Measurements from ENCODE around the gene FOXP1. TPM values are rescaled to one million over a fixed set of nuclear protein-coding genes. Genes with fewer than 3 reads are reported as not detected.

FOXP1 gene
- total and polyA plus RNA-seq, 2 of the 8 experiments (the other 6 are each of a cell fraction or from before 2014, with no cell fraction given): 13.9 to 25.4 TPM

GRCh38 chr3:71580636-71581456 is 2.7 kb downstream of the FOXP1 start:
- Histone ChIP-seq H2BK12ac (ENCODE audit: low read depth, low read length) (no peak overlapping the region), H3K27me3 (replicated peaks in 1 of 4; ENCODE audit: control insufficient read depth in 3 of 4, extremely low read depth in 1 of 4, insufficient read depth in 3 of 4, low read length in 3 of 4) (peaks cover 0 to 19% (median 10%) of the 10 kb centered on the region in 4 experiments; a peak in 5 of 7 replicates), H3K4ac (replicated peaks; ENCODE audit: insufficient read length, low read depth, low read length) (no peak overlapping the region), H2BK120ac (replicated peaks; ENCODE audit: low read depth, low read length) (no peak overlapping the region), H3K4me1 (replicated peaks in 1 of 4; ENCODE audit: control insufficient read depth in 3 of 4, insufficient read depth in 4 of 4, low read length in 3 of 4) (peaks cover 0 to 3% (median 1%) of the 10 kb centered on the region in 4 experiments; a peak in 4 of 7 replicates), H3K9me3 (ENCODE audit: insufficient read depth in 2 of 2, low read depth in 1 of 2, low read length in 1 of 2) (no peaks in the 10 kb centered on the region), H3K27ac (ENCODE audit: low read depth, low read length) (no peak overlapping the region), H3K23me2 (ENCODE audit: low read depth, low read length) (peaks cover 25% of the 10 kb centered on the region), H4K5ac (ENCODE audit: insufficient read length, low read depth, low read length) (no peak overlapping the region), H2AFZ (ENCODE audit: low read length) (no peak overlapping the region), H2BK15ac (ENCODE audit: low read length) (no peak overlapping the region), H2BK20ac (ENCODE audit: low read length) (0 out of 2 replicates have a peak overlapping the region, but pooled peaks have one; percentile 32), H3K4me3 (ENCODE audit: extremely low read depth in 1 of 4, insufficient read depth in 2 of 4, low read depth in 3 of 4, low read length in 4 of 4) (peak overlapping the region; percentile 65 to 87 (median 76)), H3K23ac (ENCODE audit: insufficient read length) (no peak overlapping the region), H4K8ac (ENCODE audit: extremely low read depth, insufficient read depth, low read length) (peak overlapping the region; percentile 95; the same call in 1 of the 2 replicates), H4K91ac (replicated peaks; ENCODE audit: insufficient read length, low read length) (no peak overlapping the region), H3K79me1 (ENCODE audit: low read depth, low read length) (no peaks in the 10 kb centered on the region), H3K9ac (replicated peaks in 1 of 4; ENCODE audit: extremely low read depth in 1 of 4, low read depth in 3 of 4, low read length in 3 of 4) (peak overlapping the region in 1 of 4 experiments; percentile 8; a peak in 2 of 7 replicates), H2BK5ac (ENCODE audit: low read depth, low read length) (no peak overlapping the region), H4K20me1 (replicated peaks in 1 of 2; ENCODE audit: control insufficient read depth in 1 of 2, insufficient read depth in 2 of 2, low read length in 2 of 2) (peaks cover 0 to 3% of the 10 kb centered on the region in 2 experiments), H3K4me2 (ENCODE audit: insufficient read depth in 1 of 2, low read depth in 2 of 2, low read length in 2 of 2) (peak overlapping the region; percentile 92 to 95), H3K56ac (replicated peaks; ENCODE audit: insufficient read length, low read depth, low read length) (peak overlapping the region; percentile 37), H2AK5ac (ENCODE audit: low read depth, low read length) (no peak overlapping the region), H3K36me3 (ENCODE audit: control insufficient read depth in 2 of 4, insufficient read depth in 4 of 4, low read length in 3 of 4) (no peaks in the 10 kb centered on the region), H3K14ac (ENCODE audit: insufficient read length) (no peak overlapping the region), H3K79me2 (ENCODE audit: control insufficient read depth in 1 of 2, insufficient read depth in 2 of 2, low read length in 2 of 2) (no peaks in the 10 kb centered on the region), H3K18ac (ENCODE audit: extremely low read depth, low read length) (no peak overlapping the region; the same call in 1 of the 2 replicates)
- 23% methylated on average over 17 of the region's 17 CpGs; no CpG with 5 or more reads in 1 of the 2 experiments for WGBS, 2 experiments (ENCODE audit: extremely low coverage in 1 of 2, insufficient coverage in 1 of 2, insufficient read length in 1 of 2, insufficient replicate concordance in 2 of 2, low coverage in 1 of 2, low lambda C conversion rate in 2 of 2, missing lambda C conversion rate in 1 of 2)
- POLR2A ChIA-PET (ENCODE audit: partially characterized antibody): interaction anchor here (0.6 kb wide), 1 partner anchor 39 kb away, joined by 3 read pairs; no protein-coding TSS in a partner anchor
- CTCF ChIA-PET (ENCODE audit: partially characterized antibody): interaction anchor here (0.7 kb wide), 1 partner anchor 128 kb away, joined by 3 read pairs; no protein-coding TSS in a partner anchor
- TF ChIP-seq RNF2 (IDR thresholded peaks at IDR 0.05; ENCODE audit: borderline replicate concordance, low read depth, low read length, missing control alignments, poor library complexity, severe bottlenecking) (peak; percentile 79), TCF12 (IDR thresholded peaks at IDR 0.05; ENCODE audit: low read depth, low read length) (no peak), CHD2 (IDR thresholded peaks at IDR 0.05; ENCODE audit: low read length) (no peak)
- FAIRE-seq: no peak
- DNase-seq (ENCODE audit: low read depth in 1 of 2, low spot score in 2 of 2): no peak

All from H1 (cell line).